CD4-positive, CD25-positive, alpha-beta regulatory T cell (primary cell): Measurements from ENCODE around the gene TNFRSF25. TPM values are rescaled to one million over a fixed set of nuclear protein-coding genes. Genes with fewer than 3 reads are reported as not detected.

Experiments
- ATAC-seq, 2 donors: fragments of 150-1000 bp; cut with Tn5 transposase; one replicate each; pipeline ENCODE4 v1.10.0; 2021; ENCODE audit warnings: low read depth in 2 of 2, moderate number of reproducible peaks in 2 of 2, moderate library complexity in 1 of 2
- DNase-seq, 3 donors: peaks; one replicate each; pipeline versions ENCODE4 v3.0.0 to v3.0.0-alpha.2; 2012 to 2022; ENCODE audit warnings: mixed read lengths in 1 of 3
- H3K27ac ChIP-seq: one replicate; pipeline ENCODE4 v1.7.0; 2013; ENCODE audit warnings: mild to moderate bottlenecking, low read length; ENCODE audit not compliant: insufficient read depth, poor library complexity, severe bottlenecking
- H3K27me3 ChIP-seq: one replicate; pipeline ENCODE4 v1.7.0; 2013; ENCODE audit warnings: low read length; ENCODE audit not compliant: control insufficient read depth, insufficient read depth
- H3K36me3 ChIP-seq: one replicate; pipeline ENCODE4 v1.7.0; 2013; ENCODE audit warnings: mild to moderate bottlenecking, low read length, moderate library complexity; ENCODE audit not compliant: control insufficient read depth, insufficient read depth
- H3K4me1 ChIP-seq: 2 replicates; pipeline ENCODE4 v1.7.0; 2013; ENCODE audit warnings: mild to moderate bottlenecking, low read length; ENCODE audit not compliant: insufficient read depth, control insufficient read depth, poor library complexity, severe bottlenecking
- H3K4me3 ChIP-seq: one replicate; pipeline ENCODE4 v1.7.0; 2013; ENCODE audit warnings: low read depth, mild to moderate bottlenecking, low read length, moderate library complexity
- H3K9me3 ChIP-seq, 2 experiments: 1 replicate in 1 of 2; 2 replicates in 1 of 2; pipeline ENCODE4 v1.7.0; 2013; ENCODE audit warnings: low read length in 2 of 2, mild to moderate bottlenecking in 1 of 2, moderate library complexity in 1 of 2; ENCODE audit not compliant: control insufficient read depth in 2 of 2
- H3K27ac Mint-ChIP-seq, 3 donors: one replicate each; pipeline ENCODE4 v1.8.0; 2020 to 2022; ENCODE audit warnings: mild to moderate bottlenecking in 3 of 3, mixed read lengths in 3 of 3, moderate library complexity in 2 of 3
- H3K27me3 Mint-ChIP-seq: one replicate; pipeline ENCODE4 v1.8.0; 2022; ENCODE audit warnings: mild to moderate bottlenecking, mixed read lengths
- H3K36me3 Mint-ChIP-seq: one replicate; pipeline ENCODE4 v1.8.0; 2020; ENCODE audit warnings: mixed read lengths
- H3K4me1 Mint-ChIP-seq, 4 donors: one replicate each; pipeline ENCODE4 v1.8.0; 2020 to 2022; ENCODE audit warnings: mixed read lengths in 4 of 4, mild to moderate bottlenecking in 1 of 4
- H3K4me3 Mint-ChIP-seq, 4 donors: one replicate each; pipeline ENCODE4 v1.8.0; 2020 to 2022; ENCODE audit warnings: mild to moderate bottlenecking in 4 of 4, mixed read lengths in 4 of 4, moderate library complexity in 3 of 4
- H3K9me3 Mint-ChIP-seq, 7 donors: one replicate each; pipeline ENCODE4 v1.8.0; 2020 to 2022; ENCODE audit warnings: mixed read lengths in 7 of 7, mild to moderate bottlenecking in 3 of 7, moderate library complexity in 2 of 7
- polyA plus RNA-seq, 4 donors: library from polyadenylated mRNA; unstranded; fragments of 300-500 nt; fragmentation: Illumina TruSeq; gene quantifications; one replicate each; pipeline ENCODE4 v1.2.3, GENCODE V29; 2021
- total RNA-seq: library from RNA; stranded (reverse); gene quantifications from one replicate; pipeline ENCODE4 v1.2.3, GENCODE V29; 2022

TNFRSF25 gene
- total and polyA plus RNA-seq, 5 donors from 2014 or later, result 23.3 to 258 (median 31.4) TPM

DNA sequence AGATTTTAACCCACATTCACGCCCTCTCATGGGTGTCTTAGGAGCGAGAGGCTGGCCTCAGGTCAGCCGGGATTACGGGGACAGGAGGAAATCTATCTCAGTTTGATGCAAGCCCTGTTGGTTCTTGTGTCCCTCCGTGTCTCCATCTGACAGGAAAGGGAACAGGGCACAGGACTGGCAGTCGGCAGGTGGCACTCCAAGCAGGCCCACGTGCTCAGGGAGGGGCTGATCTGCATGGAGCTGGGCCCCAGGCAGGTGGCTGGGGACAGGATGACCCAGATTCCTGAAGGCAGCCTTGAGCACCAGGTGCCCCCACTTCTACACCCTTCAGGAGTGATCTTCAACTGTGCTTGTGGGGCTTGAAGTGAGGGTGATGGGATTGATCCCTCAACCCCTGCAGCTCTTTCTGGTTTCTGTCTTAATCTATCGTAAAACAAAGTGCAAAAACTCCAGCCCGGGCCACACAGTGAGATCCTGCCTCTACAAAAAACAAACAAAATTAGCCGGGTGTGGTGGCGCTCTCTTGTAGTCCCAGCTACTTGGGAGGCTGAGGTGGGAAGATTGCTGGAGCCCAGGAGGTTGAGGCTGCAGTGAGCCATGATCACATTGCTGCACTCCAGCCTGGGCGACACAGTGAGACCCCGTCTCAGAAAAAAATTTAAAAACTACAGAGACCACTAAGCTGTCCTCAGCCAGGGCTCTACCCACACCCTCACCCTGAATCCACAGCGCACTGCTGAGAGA is 17.2 kb upstream of the TNFRSF25 start:
- no peak overlapping the region for H3K27ac ChIP-seq
- peak overlapping the region in 1 of 4 donors; percentile 65 for H3K4me3 Mint-ChIP-seq
- H3K9me3 ChIP-seq, result no peaks in the 10 kb centered on the region
- H3K9me3 Mint-ChIP-seq, result peaks cover 0 to 1% (median 0%) of the 10 kb centered on the region in 7 donors
- peaks cover 3% of the 10 kb centered on the region for H3K36me3 Mint-ChIP-seq
- DNase-seq (no peak), ATAC-seq (no peak)
- H3K27me3 Mint-ChIP-seq, result peaks cover 41% of the 10 kb centered on the region
- H3K4me1 ChIP-seq, result peaks cover 20% of the 10 kb centered on the region
- H3K4me1 Mint-ChIP-seq, result peaks cover 0 to 17% (median 8%) of the 10 kb centered on the region in 4 donors
- H3K4me3 ChIP-seq, result no peak overlapping the region
- H3K27me3 ChIP-seq, result no peaks in the 10 kb centered on the region
- no peaks in the 10 kb centered on the region for H3K36me3 ChIP-seq
- no peak overlapping the region for H3K27ac Mint-ChIP-seq

DNA sequence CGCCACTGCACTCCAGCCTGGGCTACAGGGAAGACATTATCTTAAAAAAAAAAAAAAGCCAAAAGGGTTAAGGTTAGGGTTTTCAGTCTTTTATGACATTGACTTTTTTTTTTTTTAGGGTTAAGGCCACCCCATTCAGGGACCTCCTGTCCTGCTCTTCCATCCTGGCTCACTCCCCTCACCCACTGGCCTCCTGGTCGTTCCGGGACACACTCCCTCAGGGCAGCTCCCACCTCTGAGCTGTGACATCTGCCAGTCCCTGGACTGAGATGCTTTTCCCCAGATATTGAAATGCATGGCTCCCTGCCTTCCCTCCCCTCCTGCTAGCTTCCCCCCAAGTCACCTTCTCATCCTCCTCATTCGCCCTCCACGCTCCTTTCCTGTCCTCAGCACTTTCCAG is 15.8 kb upstream of the TNFRSF25 start:
- Mint-ChIP-seq H3K4me3 (no peak overlapping the region), H3K27ac (peak overlapping the region in 1 of 3 donors; percentile 70), H3K36me3 (peaks cover 3% of the 10 kb centered on the region), H3K27me3 (peaks cover 39% of the 10 kb centered on the region), H3K4me1 (peaks cover 0 to 12% (median 4%) of the 10 kb centered on the region in 4 donors), H3K9me3 (no peaks in the 10 kb centered on the region)
- Histone ChIP-seq H3K4me3 (no peak overlapping the region), H3K9me3 (no peaks in the 10 kb centered on the region), H3K27me3 (no peaks in the 10 kb centered on the region), H3K4me1 (peaks cover 20% of the 10 kb centered on the region), H3K36me3 (no peaks in the 10 kb centered on the region), H3K27ac (no peak overlapping the region)
- DNase-seq (no peak), ATAC-seq (no peak)

DNA sequence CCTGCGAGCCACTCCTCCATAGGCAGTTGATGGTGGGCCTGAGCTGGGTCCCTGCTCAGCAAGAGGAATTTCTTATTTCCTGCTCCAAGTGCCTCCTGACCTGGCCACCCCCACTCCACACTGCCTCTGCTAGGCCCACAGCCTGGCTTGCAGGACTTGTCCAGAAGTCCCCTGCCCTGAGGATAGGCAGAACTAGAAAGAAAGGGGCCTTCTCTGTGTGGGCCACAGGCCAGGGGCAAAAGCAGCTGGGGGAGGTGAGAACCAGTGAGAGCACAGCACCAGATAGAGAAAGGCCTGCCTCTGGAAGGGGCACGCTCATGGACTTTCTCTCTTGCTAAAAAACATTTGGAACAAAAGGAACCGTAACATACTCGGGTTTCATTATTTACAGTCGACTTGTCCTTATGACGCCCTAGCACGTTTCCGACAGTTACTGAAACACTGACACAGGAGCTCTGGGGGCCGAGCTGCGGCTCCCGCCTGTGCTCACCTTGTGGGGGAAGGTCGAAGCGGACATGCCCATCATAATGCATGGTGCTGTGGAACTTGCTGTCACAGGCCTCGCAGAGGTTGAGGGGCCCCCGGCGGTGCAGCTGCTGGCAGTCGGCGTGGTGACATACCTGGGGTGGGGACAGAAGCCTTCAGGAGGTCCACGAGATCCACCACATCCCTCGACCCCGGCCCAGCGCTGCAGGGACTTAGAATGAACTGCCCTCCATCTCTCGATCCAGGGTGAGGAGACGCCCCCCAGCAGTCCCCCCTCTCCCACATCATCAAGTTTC is 11.3 kb upstream of the TNFRSF25 start:
- Histone ChIP-seq H3K36me3 (no peaks in the 10 kb centered on the region), H3K4me3 (no peak overlapping the region), H3K4me1 (peaks cover 4% of the 10 kb centered on the region), H3K27ac (no peak overlapping the region), H3K9me3 (no peaks in the 10 kb centered on the region), H3K27me3 (no peaks in the 10 kb centered on the region)
- peaks cover 0 to 7% (median 4%) of the 10 kb centered on the region in 4 donors for H3K4me1 Mint-ChIP-seq
- H3K4me3 Mint-ChIP-seq, result no peak overlapping the region
- H3K27ac Mint-ChIP-seq, result no peak overlapping the region
- DNase-seq (no peak), ATAC-seq (no peak)
- H3K27me3 Mint-ChIP-seq, result peaks cover 7% of the 10 kb centered on the region
- peaks cover 3% of the 10 kb centered on the region for H3K36me3 Mint-ChIP-seq
- no peaks in the 10 kb centered on the region for H3K9me3 Mint-ChIP-seq

DNA sequence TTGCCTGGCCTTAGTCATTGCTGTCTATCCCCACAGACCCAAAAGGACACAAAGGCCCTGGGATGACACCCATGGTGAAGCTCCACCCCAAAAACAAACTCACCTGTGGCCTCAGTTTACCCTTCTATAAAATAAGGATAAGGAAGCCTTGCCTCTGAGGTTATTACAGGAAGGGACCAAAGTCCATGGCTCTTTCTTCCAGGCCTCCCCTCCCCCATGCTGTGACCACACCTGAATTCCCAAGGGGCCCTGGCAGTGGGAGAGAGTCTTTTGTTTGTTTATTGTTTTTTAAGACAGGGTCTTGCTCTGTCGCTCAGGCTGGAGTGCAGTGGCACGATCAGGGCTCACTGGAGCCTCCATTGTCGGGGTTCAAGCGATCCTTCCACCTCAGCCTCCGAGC is 10.5 kb upstream of the TNFRSF25 start:
- Histone ChIP-seq H3K36me3 (no peaks in the 10 kb centered on the region), H3K27ac (no peak overlapping the region), H3K4me3 (no peak overlapping the region), H3K9me3 (no peaks in the 10 kb centered on the region), H3K4me1 (peaks cover 4% of the 10 kb centered on the region), H3K27me3 (no peaks in the 10 kb centered on the region)
- Mint-ChIP-seq H3K4me3 (no peak overlapping the region), H3K36me3 (peaks cover 3% of the 10 kb centered on the region), H3K27ac (no peak overlapping the region), H3K4me1 (peaks cover 0 to 7% (median 4%) of the 10 kb centered on the region in 4 donors), H3K27me3 (peaks cover 7% of the 10 kb centered on the region), H3K9me3 (no peaks in the 10 kb centered on the region)
- ATAC-seq (no peak), DNase-seq (no peak)

GRCh38 chr1:6475381-6476133 is 9.6 kb upstream of the TNFRSF25 start:
- Histone ChIP-seq H3K4me1 (peaks cover 4% of the 10 kb centered on the region), H3K9me3 (no peaks in the 10 kb centered on the region), H3K36me3 (no peaks in the 10 kb centered on the region), H3K27me3 (no peaks in the 10 kb centered on the region), H3K27ac (no peak overlapping the region), H3K4me3 (no peak overlapping the region)
- peak; percentile 65 to 79 (median 71) for DNase-seq
- H3K9me3 Mint-ChIP-seq, result no peaks in the 10 kb centered on the region
- H3K4me1 Mint-ChIP-seq, result peaks cover 0 to 7% (median 4%) of the 10 kb centered on the region in 4 donors
- no peak overlapping the region for H3K27ac Mint-ChIP-seq
- peak; percentile 85 to 96 for ATAC-seq
- H3K27me3 Mint-ChIP-seq, result peaks cover 7% of the 10 kb centered on the region
- H3K36me3 Mint-ChIP-seq, result peaks cover 3% of the 10 kb centered on the region
- peak overlapping the region in 2 of 4 donors; percentile 47 to 71 for H3K4me3 Mint-ChIP-seq

GRCh38 chr1:6474815-6475282 is 8.9 kb upstream of the TNFRSF25 start:
- Histone ChIP-seq H3K4me3 (no peak overlapping the region), H3K9me3 (no peaks in the 10 kb centered on the region), H3K27ac (no peak overlapping the region), H3K36me3 (no peaks in the 10 kb centered on the region), H3K27me3 (no peaks in the 10 kb centered on the region), H3K4me1 (peaks cover 4% of the 10 kb centered on the region)
- ATAC-seq (no peak), DNase-seq (no peak)
- Mint-ChIP-seq H3K27me3 (peaks cover 7% of the 10 kb centered on the region), H3K4me3 (no peak overlapping the region), H3K27ac (no peak overlapping the region), H3K9me3 (no peaks in the 10 kb centered on the region), H3K36me3 (peaks cover 3% of the 10 kb centered on the region), H3K4me1 (peaks cover 0 to 7% (median 4%) of the 10 kb centered on the region in 4 donors)

- Mint-ChIP-seq H3K27me3 (peaks cover 7% of the 10 kb centered on the region), H3K27ac (no peak overlapping the region), H3K4me1 (peaks cover 0 to 7% (median 4%) of the 10 kb centered on the region in 4 donors), H3K9me3 (no peaks in the 10 kb centered on the region), H3K36me3 (peaks cover 3% of the 10 kb centered on the region), H3K4me3 (no peak overlapping the region)
- H3K4me1 ChIP-seq, result peaks cover 4% of the 10 kb centered on the region
- no peaks in the 10 kb centered on the region for H3K27me3 ChIP-seq
- no peak for DNase-seq
- no peaks in the 10 kb centered on the region for H3K9me3 ChIP-seq
- no peak overlapping the region for H3K4me3 ChIP-seq
- no peak for ATAC-seq
- no peak overlapping the region for H3K27ac ChIP-seq
- no peaks in the 10 kb centered on the region for H3K36me3 ChIP-seq
Observed at GRCh38 chr1:6473974-6474814, 8.2 kb upstream of the TNFRSF25 start.
